SK-N-SH treated with all-trans-retinoic acid at 6 μM for 48 hours (cell line): ENCODE data around the gene EP400.

Source experiments
- ATAC-seq: fragments of 200-7000 bp; cut with Tn5 transposase; 3 replicates; pipeline ENCODE4 v1.9.1; 2020; ENCODE audit warnings: mild to moderate bottlenecking, moderate library complexity
- BACH2 ChIP-seq: fragments of 250-450 bp; sonication (Bioruptor Pico); IDR thresholded peaks from 2 replicates; pipeline ENCODE4 v1.9.0; 2021; ENCODE audit warnings: mild to moderate bottlenecking, borderline replicate concordance
- CSDC2 ChIP-seq: fragments of 250-450 bp; sonication (Bioruptor Pico); IDR thresholded peaks from 2 replicates; pipeline ENCODE4 v1.5.0; 2020; ENCODE audit warnings: mild to moderate bottlenecking, moderate library complexity
- ESRRG ChIP-seq: fragments of 250-450 bp; sonication (Bioruptor Pico); IDR thresholded peaks from 2 replicates; pipeline ENCODE4 v1.6.1; 2021; ENCODE audit warnings: mild to moderate bottlenecking
- GLIS3 ChIP-seq: fragments of 250-450 bp; sonication (Bioruptor Pico); IDR thresholded peaks from 2 replicates; pipeline ENCODE4 v1.5.0; 2020; ENCODE audit warnings: mild to moderate bottlenecking, moderate library complexity
- ISL1 ChIP-seq: fragments of 250-450 bp; sonication (Bioruptor Pico); IDR thresholded peaks from 2 replicates; pipeline ENCODE4 v2.1.2; 2022; ENCODE audit warnings: mild to moderate bottlenecking, moderate library complexity
- OSR1 ChIP-seq: fragments of 250-450 bp; sonication (Bioruptor Pico); IDR thresholded peaks from 2 replicates; pipeline ENCODE4 v1.8.0; 2022; ENCODE audit warnings: moderate library complexity, mild to moderate bottlenecking, inconsistent platforms
- POU6F1 ChIP-seq: fragments of 250-450 bp; sonication (Bioruptor Pico); IDR thresholded peaks from 2 replicates; pipeline ENCODE4 v1.8.0; 2021; ENCODE audit warnings: low read depth, mild to moderate bottlenecking, moderate library complexity, borderline replicate concordance
- RARB ChIP-seq: fragments of 250-450 bp; sonication (Bioruptor Pico); IDR thresholded peaks from 2 replicates; pipeline ENCODE4 v1.8.0; 2021; ENCODE audit warnings: mild to moderate bottlenecking, moderate library complexity
- SNAI2 ChIP-seq: fragments of 250-450 bp; sonication (Bioruptor Pico); IDR thresholded peaks from 2 replicates; pipeline ENCODE4 v1.5.0; 2020; ENCODE audit warnings: mild to moderate bottlenecking, moderate library complexity
- ZFP3 ChIP-seq: fragments of 250-450 bp; sonication (Bioruptor Pico); IDR thresholded peaks from 2 replicates; pipeline ENCODE4 v1.5.0; 2020; ENCODE audit warnings: mild to moderate bottlenecking, moderate library complexity
- ZFP30 ChIP-seq: fragments of 450-650 bp; formaldehyde crosslinking; IDR thresholded peaks from 2 replicates; pipeline ENCODE4 v1.5.0; 2022; ENCODE audit warnings: mild to moderate bottlenecking, moderate library complexity
- ZNF565 ChIP-seq: fragments of 450-650 bp; formaldehyde crosslinking; conservative IDR thresholded peaks from 2 replicates; pipeline ENCODE4 v1.5.0; 2020; ENCODE audit warnings: low read depth, mild to moderate bottlenecking, moderate library complexity
- ZNF70 ChIP-seq: fragments of 450-650 bp; formaldehyde crosslinking; IDR thresholded peaks from 2 replicates; pipeline ENCODE4 v1.5.0; 2020; ENCODE audit warnings: mild to moderate bottlenecking, moderate library complexity
- ZNF8 ChIP-seq: fragments of 450-650 bp; formaldehyde crosslinking; IDR thresholded peaks from 2 replicates; pipeline ENCODE4 v1.5.0; 2020; ENCODE audit warnings: mild to moderate bottlenecking, moderate library complexity
- TF ChIP-seq, protein P1 (sequence below): fragments of 250-450 bp; sonication (Bioruptor Pico); IDR thresholded peaks from 2 replicates; pipeline ENCODE4 v1.8.0; 2020; ENCODE audit warnings: mild to moderate bottlenecking, moderate library complexity, borderline replicate concordance
- TF ChIP-seq, protein P2 (sequence below): fragments of 250-450 bp; sonication (Bioruptor Pico); IDR thresholded peaks from 2 replicates; pipeline ENCODE4 v1.5.1; 2020; ENCODE audit warnings: low read depth, mild to moderate bottlenecking, moderate library complexity
- TF ChIP-seq, protein P3 (sequence below): fragments of 250-450 bp; sonication (Bioruptor Pico); IDR thresholded peaks from 2 replicates; pipeline ENCODE4 v1.5.1; 2021; ENCODE audit warnings: mild to moderate bottlenecking, moderate library complexity
- TF ChIP-seq, protein P4 (sequence below): fragments of 250-450 bp; sonication (Bioruptor Pico); IDR thresholded peaks from 2 replicates; pipeline ENCODE4 v1.5.0; 2020; ENCODE audit warnings: mild to moderate bottlenecking, moderate library complexity

EP400 gene

GRCh38 chr12:131928711-131929580 lies 20.8 kb upstream of the EP400 start, which contains the start of gene PUS1 (continued):
- TF ChIP-seq, protein P1, sequence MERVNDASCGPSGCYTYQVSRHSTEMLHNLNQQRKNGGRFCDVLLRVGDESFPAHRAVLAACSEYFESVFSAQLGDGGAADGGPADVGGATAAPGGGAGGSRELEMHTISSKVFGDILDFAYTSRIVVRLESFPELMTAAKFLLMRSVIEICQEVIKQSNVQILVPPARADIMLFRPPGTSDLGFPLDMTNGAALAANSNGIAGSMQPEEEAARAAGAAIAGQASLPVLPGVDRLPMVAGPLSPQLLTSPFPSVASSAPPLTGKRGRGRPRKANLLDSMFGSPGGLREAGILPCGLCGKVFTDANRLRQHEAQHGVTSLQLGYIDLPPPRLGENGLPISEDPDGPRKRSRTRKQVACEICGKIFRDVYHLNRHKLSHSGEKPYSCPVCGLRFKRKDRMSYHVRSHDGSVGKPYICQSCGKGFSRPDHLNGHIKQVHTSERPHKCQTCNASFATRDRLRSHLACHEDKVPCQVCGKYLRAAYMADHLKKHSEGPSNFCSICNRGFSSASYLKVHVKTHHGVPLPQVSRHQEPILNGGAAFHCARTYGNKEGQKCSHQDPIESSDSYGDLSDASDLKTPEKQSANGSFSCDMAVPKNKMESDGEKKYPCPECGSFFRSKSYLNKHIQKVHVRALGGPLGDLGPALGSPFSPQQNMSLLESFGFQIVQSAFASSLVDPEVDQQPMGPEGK (CRISPR knock-in tag): no peak
- TF ChIP-seq RARB (CRISPR knock-in tag) (no peak), ISL1 (CRISPR knock-in tag) (no peak), OSR1 (CRISPR knock-in tag) (no peak)
- TF ChIP-seq, protein P2, sequence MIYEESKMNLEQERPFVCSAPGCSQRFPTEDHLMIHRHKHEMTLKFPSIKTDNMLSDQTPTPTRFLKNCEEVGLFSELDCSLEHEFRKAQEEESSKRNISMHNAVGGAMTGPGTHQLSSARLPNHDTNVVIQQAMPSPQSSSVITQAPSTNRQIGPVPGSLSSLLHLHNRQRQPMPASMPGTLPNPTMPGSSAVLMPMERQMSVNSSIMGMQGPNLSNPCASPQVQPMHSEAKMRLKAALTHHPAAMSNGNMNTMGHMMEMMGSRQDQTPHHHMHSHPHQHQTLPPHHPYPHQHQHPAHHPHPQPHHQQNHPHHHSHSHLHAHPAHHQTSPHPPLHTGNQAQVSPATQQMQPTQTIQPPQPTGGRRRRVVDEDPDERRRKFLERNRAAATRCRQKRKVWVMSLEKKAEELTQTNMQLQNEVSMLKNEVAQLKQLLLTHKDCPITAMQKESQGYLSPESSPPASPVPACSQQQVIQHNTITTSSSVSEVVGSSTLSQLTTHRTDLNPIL (CRISPR knock-in tag): no peak

DNA sequence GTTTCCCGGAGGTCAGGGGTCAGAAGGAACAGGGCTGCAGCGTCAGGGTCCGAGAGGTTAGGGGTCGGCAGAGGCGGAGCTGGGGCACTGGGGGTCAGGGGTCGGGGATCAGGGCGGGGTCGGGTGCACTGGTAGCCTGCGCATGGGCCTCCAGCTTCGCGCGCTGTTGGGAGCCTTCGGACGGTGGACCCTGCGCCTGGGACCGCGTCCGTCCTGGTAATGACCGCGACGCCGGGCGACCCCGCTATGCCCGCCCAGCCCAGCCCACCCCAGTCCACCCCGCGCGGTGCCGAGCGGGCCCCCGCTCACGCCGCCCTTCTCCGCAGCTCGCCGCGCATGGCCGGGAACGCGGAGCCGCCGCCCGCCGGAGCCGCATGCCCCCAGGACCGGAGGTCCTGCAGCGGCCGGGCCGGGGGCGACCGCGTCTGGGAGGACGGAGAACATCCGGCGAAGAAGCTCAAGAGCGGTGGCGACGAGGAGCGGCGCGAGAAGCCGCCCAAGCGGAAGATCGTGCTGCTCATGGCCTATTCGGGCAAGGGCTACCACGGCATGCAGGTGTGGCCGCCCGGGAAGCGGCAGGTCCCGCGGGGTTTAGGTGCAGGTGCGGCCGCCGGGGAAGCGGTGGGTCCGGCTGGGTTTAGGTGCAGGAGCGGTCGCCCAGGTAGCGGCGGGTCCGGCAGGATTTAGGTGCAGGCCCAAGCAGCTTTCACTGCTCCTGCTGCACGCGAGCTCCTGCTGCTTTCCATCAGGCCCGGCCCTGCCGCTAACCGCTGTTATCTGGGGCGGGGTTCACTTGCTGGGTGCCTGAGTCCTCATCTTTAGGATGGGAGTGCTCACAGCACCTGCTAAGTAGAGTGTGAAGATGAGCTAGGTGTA lies 19.9 kb upstream of the EP400 start:
- TF ChIP-seq ZFP30 (no peak), GLIS3 (CRISPR knock-in tag) (no peak), ZNF70 (CRISPR knock-in tag) (no peak), ZFP3 (CRISPR knock-in tag) (no peak), ESRRG (CRISPR knock-in tag) (no peak), OSR1 (CRISPR knock-in tag) (no peak), ZNF565 (CRISPR knock-in tag) (no peak), ZNF8 (no peak), SNAI2 (CRISPR knock-in tag) (no peak), POU6F1 (no peak), CSDC2 (CRISPR knock-in tag) (no peak), BACH2 (CRISPR knock-in tag) (no peak)
- TF ChIP-seq, protein P1 (CRISPR knock-in tag): no peak
- TF ChIP-seq, protein P3, sequence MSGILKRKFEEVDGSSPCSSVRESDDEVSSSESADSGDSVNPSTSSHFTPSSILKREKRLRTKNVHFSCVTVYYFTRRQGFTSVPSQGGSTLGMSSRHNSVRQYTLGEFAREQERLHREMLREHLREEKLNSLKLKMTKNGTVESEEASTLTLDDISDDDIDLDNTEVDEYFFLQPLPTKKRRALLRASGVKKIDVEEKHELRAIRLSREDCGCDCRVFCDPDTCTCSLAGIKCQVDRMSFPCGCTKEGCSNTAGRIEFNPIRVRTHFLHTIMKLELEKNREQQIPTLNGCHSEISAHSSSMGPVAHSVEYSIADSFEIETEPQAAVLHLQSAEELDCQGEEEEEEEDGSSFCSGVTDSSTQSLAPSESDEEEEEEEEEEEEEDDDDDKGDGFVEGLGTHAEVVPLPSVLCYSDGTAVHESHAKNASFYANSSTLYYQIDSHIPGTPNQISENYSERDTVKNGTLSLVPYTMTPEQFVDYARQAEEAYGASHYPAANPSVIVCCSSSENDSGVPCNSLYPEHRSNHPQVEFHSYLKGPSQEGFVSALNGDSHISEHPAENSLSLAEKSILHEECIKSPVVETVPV (CRISPR knock-in tag): no peak
- TF ChIP-seq, protein P4, sequence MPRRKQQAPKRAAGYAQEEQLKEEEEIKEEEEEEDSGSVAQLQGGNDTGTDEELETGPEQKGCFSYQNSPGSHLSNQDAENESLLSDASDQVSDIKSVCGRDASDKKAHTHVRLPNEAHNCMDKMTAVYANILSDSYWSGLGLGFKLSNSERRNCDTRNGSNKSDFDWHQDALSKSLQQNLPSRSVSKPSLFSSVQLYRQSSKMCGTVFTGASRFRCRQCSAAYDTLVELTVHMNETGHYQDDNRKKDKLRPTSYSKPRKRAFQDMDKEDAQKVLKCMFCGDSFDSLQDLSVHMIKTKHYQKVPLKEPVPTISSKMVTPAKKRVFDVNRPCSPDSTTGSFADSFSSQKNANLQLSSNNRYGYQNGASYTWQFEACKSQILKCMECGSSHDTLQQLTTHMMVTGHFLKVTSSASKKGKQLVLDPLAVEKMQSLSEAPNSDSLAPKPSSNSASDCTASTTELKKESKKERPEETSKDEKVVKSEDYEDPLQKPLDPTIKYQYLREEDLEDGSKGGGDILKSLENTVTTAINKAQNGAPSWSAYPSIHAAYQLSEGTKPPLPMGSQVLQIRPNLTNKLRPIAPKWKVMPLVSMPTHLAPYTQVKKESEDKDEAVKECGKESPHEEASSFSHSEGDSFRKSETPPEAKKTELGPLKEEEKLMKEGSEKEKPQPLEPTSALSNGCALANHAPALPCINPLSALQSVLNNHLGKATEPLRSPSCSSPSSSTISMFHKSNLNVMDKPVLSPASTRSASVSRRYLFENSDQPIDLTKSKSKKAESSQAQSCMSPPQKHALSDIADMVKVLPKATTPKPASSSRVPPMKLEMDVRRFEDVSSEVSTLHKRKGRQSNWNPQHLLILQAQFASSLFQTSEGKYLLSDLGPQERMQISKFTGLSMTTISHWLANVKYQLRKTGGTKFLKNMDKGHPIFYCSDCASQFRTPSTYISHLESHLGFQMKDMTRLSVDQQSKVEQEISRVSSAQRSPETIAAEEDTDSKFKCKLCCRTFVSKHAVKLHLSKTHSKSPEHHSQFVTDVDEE (CRISPR knock-in tag): no peak
- peak; percentile 30 for ATAC-seq
